Measurements from ENCODE around the gene POU2F2.
"Not testable (repeated sequence)": the region's sequence is repeated elsewhere in the genome, so short reads cannot be mapped to it uniquely, and the experiment has no call there.

POU2F2 gene

GRCh38 chr19:42100241-42100640, 32.0 kb downstream of the POU2F2 start:
- DNase-seq (ENCODE audit: low spot score): not testable (repeated sequence)

- DNase-seq (ENCODE audit: low spot score): no peak
Measured at GRCh38 chr19:42099336-42099925, 32.8 kb downstream of the POU2F2 start.

DNA sequence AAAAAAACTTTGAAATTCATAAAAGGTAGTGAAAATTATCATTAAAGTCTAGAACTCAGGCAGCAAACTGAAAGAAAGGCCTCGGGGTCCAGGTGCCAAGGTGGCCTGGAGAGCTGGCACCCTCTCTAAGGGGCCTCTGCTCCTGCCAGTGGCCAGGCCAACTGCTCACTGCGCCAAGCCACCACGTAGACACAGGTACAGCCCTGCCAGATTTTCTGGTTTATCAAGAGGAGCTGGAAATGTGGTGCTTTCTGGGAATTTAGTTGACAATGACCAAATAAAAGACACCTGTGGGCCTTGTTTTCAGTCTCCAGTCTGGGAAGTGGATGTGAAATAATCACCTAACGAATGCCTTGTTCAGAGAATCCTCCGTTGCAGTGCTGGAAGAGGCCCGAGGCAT, 33.5 kb downstream of the POU2F2 start:
- DNase-seq (ENCODE audit: low spot score): no peak

- DNase-seq (ENCODE audit: low spot score): no peak
Measured at GRCh38 chr19:42097461-42097860, 34.8 kb downstream of the POU2F2 start.

GRCh38 chr19:42096255-42096837, 35.9 kb downstream of the POU2F2 start:
- no peak for DNase-seq (ENCODE audit: low spot score)

- no peak for DNase-seq (ENCODE audit: low spot score)
Measured at GRCh38 chr19:42095814-42096230, 36.4 kb downstream of the POU2F2 start.

DNA sequence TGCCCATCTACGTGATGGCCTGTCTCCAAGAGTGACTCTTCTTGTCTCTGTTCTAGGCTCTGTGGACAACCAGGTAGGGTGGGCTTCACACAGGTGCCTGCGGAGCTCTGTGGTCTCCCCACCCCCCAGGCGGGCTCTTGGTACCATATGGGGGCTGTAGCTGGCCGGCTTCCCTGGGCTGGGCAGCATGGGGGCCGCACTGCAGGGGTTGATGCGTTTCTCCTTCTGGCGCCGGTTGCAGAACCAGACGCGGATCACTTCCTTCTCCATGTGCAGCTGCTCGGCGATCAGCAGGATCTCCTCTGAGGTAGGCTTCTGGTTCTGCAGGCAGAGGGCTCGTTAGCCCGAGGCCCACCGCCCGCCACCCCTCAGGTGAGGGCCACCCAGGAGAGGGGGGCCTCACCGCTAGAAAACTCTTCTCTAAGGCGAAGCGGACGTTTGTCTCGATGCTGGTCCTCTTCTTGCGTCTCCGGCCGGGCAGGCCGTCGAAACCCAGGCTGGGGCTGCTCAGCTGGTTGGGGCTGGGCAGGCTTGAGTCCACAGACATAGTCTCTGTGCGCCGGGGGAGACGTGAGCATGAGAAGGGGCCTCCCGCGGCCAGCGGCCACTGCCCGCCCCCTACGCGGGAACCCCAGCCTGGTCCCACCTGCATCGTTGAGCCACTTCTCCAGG, 37.0 kb downstream of the POU2F2 start:
- DNase-seq (ENCODE audit: low spot score): no peak

- no peak for DNase-seq (ENCODE audit: low spot score)
Measured at GRCh38 chr19:42093926-42094325, 38.3 kb downstream of the POU2F2 start.

GRCh38 chr19:42093505-42093904, 38.7 kb downstream of the POU2F2 start:
- DNase-seq (ENCODE audit: low spot score): no peak

GRCh38 chr19:42092350-42092749, 39.9 kb downstream of the POU2F2 start:
- peak; percentile 52 for DNase-seq (ENCODE audit: low spot score)

DNA sequence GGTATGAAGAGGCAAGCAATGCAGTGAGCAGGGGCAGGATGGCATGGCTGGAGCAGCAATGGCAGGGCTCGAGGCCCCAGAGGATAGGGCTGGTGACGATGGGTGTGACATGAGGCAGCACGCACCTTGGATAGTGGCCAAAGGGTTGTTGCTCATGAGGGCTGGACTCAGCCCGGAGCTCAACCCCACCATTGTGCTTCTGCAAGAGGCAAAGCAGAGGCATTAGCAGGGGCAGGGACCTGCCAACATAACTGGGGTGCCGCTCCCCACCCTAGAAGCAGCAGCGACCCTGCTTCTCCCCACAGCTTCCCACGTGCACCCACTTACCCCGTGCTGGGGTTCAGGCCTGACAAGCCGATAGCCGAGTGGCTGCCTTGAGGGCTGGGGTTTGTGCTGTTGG, 40.5 kb downstream of the POU2F2 start:
- no peak for DNase-seq (ENCODE audit: low spot score)

DNA sequence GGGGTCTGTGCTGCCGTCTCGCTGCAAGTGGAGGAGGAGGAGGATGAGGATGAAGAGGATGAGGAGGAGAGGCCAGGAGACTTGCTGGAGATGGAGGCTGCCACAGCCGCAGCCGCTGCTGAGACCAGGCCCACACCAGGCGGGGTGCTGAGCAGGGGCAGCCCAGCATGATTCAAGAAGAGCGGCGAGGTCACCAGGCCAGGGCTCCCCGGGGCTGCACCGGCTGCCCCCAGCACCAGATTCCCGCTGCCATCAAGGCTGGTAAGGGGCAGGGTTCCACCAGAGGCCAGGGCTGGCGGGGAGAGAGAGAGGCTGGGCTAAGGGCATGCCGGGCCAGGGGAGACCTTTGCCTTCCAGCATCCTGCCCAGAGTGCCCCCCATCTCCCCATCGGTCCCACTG, 40.9 kb downstream of the POU2F2 start:
- no peak for DNase-seq (ENCODE audit: low spot score)

GRCh38 chr19:42090672-42091071, 41.6 kb downstream of the POU2F2 start:
- no peak for DNase-seq (ENCODE audit: low spot score)

- DNase-seq (ENCODE audit: low spot score): no peak
Measured at GRCh38 chr19:42089772-42090171, 42.5 kb downstream of the POU2F2 start.

GRCh38 chr19:42089191-42089750, 43.0 kb downstream of the POU2F2 start:
- DNase-seq (ENCODE audit: low spot score): no peak

GRCh38 chr19:42088471-42089190, 43.6 kb downstream of the POU2F2 start:
- DNase-seq (ENCODE audit: low spot score): no peak

DNA sequence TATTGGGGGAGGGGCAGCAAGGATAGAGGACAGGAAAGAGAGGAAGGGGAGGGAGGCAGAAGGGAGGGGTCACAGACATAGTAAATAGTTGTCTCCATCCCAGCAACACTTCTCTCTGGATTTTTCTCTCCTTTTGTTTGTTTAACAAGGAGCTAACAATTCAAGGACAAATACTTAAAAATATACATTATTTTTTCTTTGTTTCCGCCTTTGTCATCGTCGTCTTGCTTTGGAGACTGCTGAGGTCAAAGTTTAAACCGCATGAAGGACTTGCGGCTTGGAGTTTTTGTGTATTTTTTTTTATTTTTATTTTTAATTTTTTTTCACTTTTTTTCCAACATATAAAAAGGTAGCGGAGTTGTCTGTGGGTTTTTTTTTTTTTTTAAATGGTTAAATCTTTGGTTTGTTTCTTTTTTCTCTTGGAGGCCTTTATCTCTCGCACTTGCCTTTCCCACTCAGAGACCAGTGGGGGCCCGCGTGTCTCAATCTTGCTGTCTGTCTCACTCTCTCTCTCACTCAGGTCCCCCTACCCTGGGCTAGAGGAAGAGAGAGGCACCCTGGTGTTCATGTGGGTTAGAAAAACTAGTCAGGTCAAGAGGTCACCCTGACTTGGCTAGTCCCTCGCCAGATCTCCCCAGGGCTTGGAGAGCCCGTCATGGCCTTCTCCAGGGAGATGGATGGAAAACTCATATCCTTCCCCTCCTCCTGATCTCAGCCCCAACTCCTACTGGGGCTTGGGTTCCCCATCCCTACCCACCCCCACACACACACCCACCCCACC, 45.3 kb downstream of the POU2F2 start:
- DNase-seq (ENCODE audit: low spot score): no peak

DNA sequence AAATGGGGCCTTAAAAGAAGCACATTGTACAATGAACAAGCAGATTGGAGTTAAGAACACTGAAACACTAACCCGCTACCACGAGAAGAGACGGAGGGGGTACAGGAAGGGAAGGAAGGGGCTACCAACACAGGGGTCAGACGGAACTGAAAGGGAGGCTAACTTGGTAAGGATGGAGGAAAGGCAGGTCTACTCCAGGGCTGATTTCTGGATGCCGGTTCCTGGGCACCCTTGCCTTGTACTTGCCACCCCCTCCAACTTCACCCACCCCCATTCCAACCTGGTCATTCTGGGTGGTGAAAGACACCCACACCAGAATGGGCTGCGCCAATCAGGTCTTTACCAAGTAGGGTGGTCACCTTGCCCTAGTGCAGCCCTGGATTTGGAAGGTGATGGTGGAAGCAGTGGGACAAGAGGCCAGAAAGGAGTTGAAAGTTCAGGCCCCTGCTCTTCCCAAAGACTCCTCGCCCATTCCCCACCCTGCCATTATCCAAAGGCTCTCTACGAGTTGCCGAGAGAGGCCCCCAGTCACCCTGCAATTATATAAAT, 46.0 kb downstream of the POU2F2 start:
- DNase-seq (ENCODE audit: low spot score): no peak

GRCh38 chr19:42083537-42083936, 48.7 kb downstream of the POU2F2 start:
- DNase-seq (ENCODE audit: low spot score): no peak

DNA sequence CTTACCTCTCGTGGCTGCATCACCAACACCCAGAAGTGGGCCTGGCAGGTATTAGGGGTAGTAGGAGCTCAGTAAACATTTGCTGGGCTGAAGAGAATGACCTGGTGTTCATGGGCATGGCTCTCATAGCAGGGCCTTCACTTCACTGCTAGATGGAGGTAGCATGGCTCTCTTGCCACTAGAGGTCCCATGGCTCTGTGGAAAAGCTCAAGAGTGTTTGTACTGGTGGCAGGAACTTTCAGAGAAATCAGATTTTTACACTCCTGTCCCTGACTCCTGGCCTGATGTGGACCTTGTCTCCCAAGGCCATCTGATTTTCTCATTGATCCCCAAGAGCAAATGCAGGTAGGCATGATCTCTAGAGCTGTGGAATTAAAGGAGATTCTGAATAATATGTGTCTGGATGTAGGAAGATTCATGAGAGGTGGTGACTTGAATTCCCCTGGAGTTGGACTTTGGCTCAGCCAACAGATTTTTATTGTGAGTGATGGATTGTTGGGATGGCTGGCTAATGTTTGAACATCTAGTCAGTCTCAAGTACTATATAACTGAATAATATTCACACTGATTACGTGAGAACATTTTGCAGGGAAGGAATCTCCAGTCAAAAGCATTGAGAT, 50.6 kb downstream of the POU2F2 start:
- peak; percentile 82 for DNase-seq (ENCODE audit: low spot score)

- DNase-seq (ENCODE audit: low spot score): no peak
Measured at GRCh38 chr19:42080764-42081375, 51.4 kb downstream of the POU2F2 start.

Data from HuH-7.5 (cell line).